PC-9 (cell line): ENCODE data around the gene PFN4.

Experiments
- EZH2 ChIP-seq: fragments of 200-600 bp; sonication (generic); IDR thresholded peaks from 2 replicates; pipeline ENCODE4 v1.8.0; 2017; ENCODE audit warnings: antibody characterized with exemption, low read depth
- TF ChIP-seq, protein P1 (sequence below): fragments of 200-600 bp; sonication (generic); conservative IDR thresholded peaks from 2 replicates; pipeline ENCODE4 v1.6.1; 2017; ENCODE audit warnings: mixed run types, antibody characterized with exemption, mild to moderate bottlenecking, moderate library complexity

DNA sequence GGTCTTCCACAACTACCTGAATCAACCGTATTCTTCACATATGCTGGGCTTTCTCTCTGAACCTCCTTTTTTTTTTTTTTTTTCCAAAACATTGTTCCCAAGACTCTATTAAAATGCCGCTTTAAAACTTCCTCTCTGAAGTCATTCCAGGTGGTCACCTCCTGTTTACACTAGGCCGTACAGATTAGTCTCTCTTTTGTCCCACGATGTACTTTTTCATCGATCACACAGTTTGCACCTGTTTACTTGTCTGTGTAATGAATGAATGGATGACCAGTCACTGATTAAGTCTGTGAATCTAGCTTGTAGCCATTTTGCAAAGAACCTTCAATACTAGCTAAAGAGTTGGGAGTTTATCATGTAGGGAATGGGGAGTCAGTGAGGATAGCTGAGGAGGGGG is 35.0 kb upstream of the PFN4 start:
- TF ChIP-seq, protein P1, sequence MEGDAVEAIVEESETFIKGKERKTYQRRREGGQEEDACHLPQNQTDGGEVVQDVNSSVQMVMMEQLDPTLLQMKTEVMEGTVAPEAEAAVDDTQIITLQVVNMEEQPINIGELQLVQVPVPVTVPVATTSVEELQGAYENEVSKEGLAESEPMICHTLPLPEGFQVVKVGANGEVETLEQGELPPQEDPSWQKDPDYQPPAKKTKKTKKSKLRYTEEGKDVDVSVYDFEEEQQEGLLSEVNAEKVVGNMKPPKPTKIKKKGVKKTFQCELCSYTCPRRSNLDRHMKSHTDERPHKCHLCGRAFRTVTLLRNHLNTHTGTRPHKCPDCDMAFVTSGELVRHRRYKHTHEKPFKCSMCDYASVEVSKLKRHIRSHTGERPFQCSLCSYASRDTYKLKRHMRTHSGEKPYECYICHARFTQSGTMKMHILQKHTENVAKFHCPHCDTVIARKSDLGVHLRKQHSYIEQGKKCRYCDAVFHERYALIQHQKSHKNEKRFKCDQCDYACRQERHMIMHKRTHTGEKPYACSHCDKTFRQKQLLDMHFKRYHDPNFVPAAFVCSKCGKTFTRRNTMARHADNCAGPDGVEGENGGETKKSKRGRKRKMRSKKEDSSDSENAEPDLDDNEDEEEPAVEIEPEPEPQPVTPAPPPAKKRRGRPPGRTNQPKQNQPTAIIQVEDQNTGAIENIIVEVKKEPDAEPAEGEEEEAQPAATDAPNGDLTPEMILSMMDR = no peak
- TF ChIP-seq EZH2 = no peak
